Transverse colon (tissue), 4 donors: ENCODE data around the gene MARK2. TPM values are rescaled to one million over a fixed set of nuclear protein-coding genes. Genes with fewer than 3 reads are reported as not detected.

Experiments
- DNase-seq: peaks from one replicate; pipeline ENCODE4 v3.0.0-alpha.2; 2019
- H3K27ac ChIP-seq, 4 donors: fragments of 200-600 bp; sonication (generic); 2 replicates each; pipeline ENCODE4 v1.5.1; 2016 to 2018; ENCODE audit warnings: inconsistent platforms in 4 of 4
- H3K27me3 ChIP-seq: fragments of 200-600 bp; sonication (generic); 2 replicates; pipeline ENCODE4 v1.5.1; 2017; ENCODE audit warnings: inconsistent platforms
- H3K36me3 ChIP-seq, 4 donors: fragments of 200-600 bp; sonication (generic); 2 replicates each; pipeline ENCODE4 v1.5.1; 2017 to 2019; ENCODE audit warnings: inconsistent platforms in 4 of 4
- H3K4me1 ChIP-seq, 4 donors: fragments of 200-600 bp; sonication (generic); 2 replicates each; pipeline ENCODE4 v1.5.1; 2017 to 2020; ENCODE audit warnings: inconsistent platforms in 4 of 4
- H3K4me3 ChIP-seq, 4 donors: fragments of 200-600 bp; sonication (generic); 1 replicate in 1 of 4; 2 replicates in 3 of 4; pipeline versions ENCODE4 v1.5.1 to v1.6.1; 2017 to 2019; ENCODE audit warnings: inconsistent platforms in 4 of 4
- H3K9me3 ChIP-seq, 2 donors: fragments of 200-600 bp; sonication (generic); 2 replicates each; pipeline ENCODE4 v1.5.1; 2017 to 2019; ENCODE audit warnings: inconsistent platforms in 2 of 2
- CTCF ChIP-seq, 5 experiments: fragments of 200-600 bp in 3 of 5; fragments of 450-650 bp in 2 of 5; sonication (generic) in 3 of 5; IDR thresholded peaks; 1 replicate in 2 of 5; 2 replicates in 3 of 5; pipeline ENCODE4 v1.5.1; 2016 to 2017; ENCODE audit warnings: antibody characterized with exemption in 5 of 5, inconsistent platforms in 3 of 5, mild to moderate bottlenecking in 2 of 5, moderate library complexity in 1 of 5
- EP300 ChIP-seq: sonication (generic); formaldehyde crosslinking; IDR thresholded peaks from one replicate; pipeline ENCODE4 v1.6.1; 2017; ENCODE audit warnings: antibody characterized with exemption, low read depth
- POLR2A ChIP-seq: fragments of 450-650 bp; IDR thresholded peaks from one replicate; pipeline ENCODE4 v1.6.1; 2016; ENCODE audit warnings: antibody characterized with exemption, mild to moderate bottlenecking, moderate library complexity
- POLR2AphosphoS5 ChIP-seq, 3 donors: sonication (generic); formaldehyde crosslinking; IDR thresholded peaks; one replicate each; pipeline ENCODE4 v1.6.1; 2016; ENCODE audit warnings: antibody characterized with exemption in 3 of 3
- WGBS, 2 donors: methylation state at CpG; one replicate each; pipeline ENCODE4 v1.1.5; 2018; ENCODE audit warnings: low coverage in 1 of 2; 5-methylcytosine and 5-hydroxymethylcytosine counted together
- in situ Hi-C, 4 donors: fragments of 200-750 bp; cut with MboI; loops; one replicate each; pipeline versions ENCODE4 v1.15.0 to v1.15.1; 2017; ENCODE audit warnings: low sequenced_read_pairs in 3 of 4, low pct_ligation_motif_present in 1 of 4, low pct_unique_long_range_greater_than_20kb in 1 of 4
- intact Hi-C: fragments of 100-400 bp; cut with DNase I; formaldehyde crosslinking; loops from one replicate; pipeline ENCODE4 v1.15.1; 2023; ENCODE audit warnings: low total_unique reads
- total RNA-seq, 4 donors: library from RNA; depleted of rRNA; stranded (reverse); fragments of >200 nt; gene quantifications; one replicate each; pipeline ENCODE4 v1.1.0, GENCODE V29; 2016

Gene MARK2
- total RNA-seq, 4 donors from 2014 or later = 33.0 to 106 (median 77.8) TPM

- in situ Hi-C loops (no loop called here), intact Hi-C loops (no loop called here)
- Histone ChIP-seq H3K27ac (no peak overlapping the region), H3K9me3 (no peaks in the 10 kb centered on the region), H3K4me3 (no peak overlapping the region), H3K27me3 (no peaks in the 10 kb centered on the region), H3K4me1 (peaks cover 10 to 21% (median 15%) of the 10 kb centered on the region in 4 donors), H3K36me3 (peaks cover 0 to 10% (median 3%) of the 10 kb centered on the region in 4 donors)
- 91 to 97% methylated on average over 5 to 15 of the region's 22 CpGs for WGBS, 2 donors
- no peak for DNase-seq
- TF ChIP-seq POLR2A (no peak), EP300 (no peak), CTCF (IDR thresholded peaks at IDR 0.05) (no peak), POLR2AphosphoS5 (IDR thresholded peaks at IDR 0.05) (no peak)
Measured at GRCh38 chr11:63911876-63912275, 73.0 kb downstream of the MARK2 start.

GRCh38 chr11:63912678-63913077, 73.8 kb downstream of the MARK2 start:
- no peak for TF ChIP-seq EP300
- TF ChIP-seq POLR2A = no peak
- TF ChIP-seq POLR2AphosphoS5 (IDR thresholded peaks at IDR 0.05) = no peak
- TF ChIP-seq CTCF (IDR thresholded peaks at IDR 0.05) = no peak
- no peaks in the 10 kb centered on the region for H3K9me3 ChIP-seq
- peaks cover 0 to 2% (median under 1%) of the 10 kb centered on the region in 4 donors for H3K36me3 ChIP-seq
- intact Hi-C loops (no loop called here), in situ Hi-C loops (no loop called here)
- peaks cover 15 to 28% (median 22%) of the 10 kb centered on the region in 4 donors for H3K4me1 ChIP-seq
- 94 to 100% methylated on average over 1 to 7 of the region's 7 CpGs for WGBS, 2 donors
- no peak for DNase-seq
- H3K4me3 ChIP-seq = no peak overlapping the region
- H3K27ac ChIP-seq = no peak overlapping the region
- H3K27me3 ChIP-seq = no peaks in the 10 kb centered on the region

- intact Hi-C loops (no loop called here), in situ Hi-C loops (no loop called here)
- Histone ChIP-seq H3K27me3 (no peaks in the 10 kb centered on the region), H3K27ac (no peak overlapping the region), H3K4me3 (no peak overlapping the region), H3K36me3 (no peaks in the 10 kb centered on the region), H3K9me3 (no peaks in the 10 kb centered on the region), H3K4me1 (peaks cover 30 to 35% (median 33%) of the 10 kb centered on the region in 4 donors)
- no peak for TF ChIP-seq POLR2AphosphoS5 (IDR thresholded peaks at IDR 0.05)
- TF ChIP-seq EP300 = no peak
- no peak for TF ChIP-seq POLR2A
- no peak for TF ChIP-seq CTCF (IDR thresholded peaks at IDR 0.05)
- DNase-seq = no peak
- WGBS, 2 donors = 95% methylated on average over 28 of the region's 34 CpGs; no CpG with 5 or more reads in 1 of the 2 donors
Measured at GRCh38 chr11:63913866-63914830, 75.2 kb downstream of the MARK2 start.

- no peaks in the 10 kb centered on the region for H3K27me3 ChIP-seq
- intact Hi-C loops (no loop called here), in situ Hi-C loops (no loop called here)
- no peaks in the 10 kb centered on the region for H3K36me3 ChIP-seq
- H3K4me3 ChIP-seq = no peak overlapping the region
- H3K9me3 ChIP-seq = no peaks in the 10 kb centered on the region
- DNase-seq = no peak
- TF ChIP-seq CTCF (IDR thresholded peaks at IDR 0.05) (no peak), POLR2A (no peak)
- no peak overlapping the region for H3K27ac ChIP-seq
- WGBS, 2 donors = 69% methylated on average over 16 of the region's 20 CpGs; no CpG with 5 or more reads in 1 of the 2 donors
- peaks cover 37 to 45% (median 42%) of the 10 kb centered on the region in 4 donors for H3K4me1 ChIP-seq
Measured at GRCh38 chr11:63914896-63915691, 76.2 kb downstream of the MARK2 start.
